ENCODE measurements around the gene ARMC2. TPM values are rescaled to one million over a fixed set of nuclear protein-coding genes. Genes with fewer than 3 reads are reported as not detected.
A peak's percentile ranks its signal among the peaks of the same experiment; 100 is the strongest.

The ARMC2 gene
- total and polyA plus RNA-seq, 2 of the 8 experiments (the other 6 are each of a cell fraction or from before 2014, with no cell fraction given): 1.6 to 4.4 TPM

- H4K20me1 ChIP-seq (replicated peaks in 1 of 2; ENCODE audit: control insufficient read depth in 1 of 2, insufficient read depth in 2 of 2, low read length in 2 of 2): no peaks in the 10 kb centered on the region
- no peaks in the 10 kb centered on the region for H3K79me1 ChIP-seq (ENCODE audit: low read depth, low read length)
- H3K4me3 ChIP-seq (ENCODE audit: extremely low read depth in 1 of 4, insufficient read depth in 2 of 4, low read depth in 3 of 4, low read length in 4 of 4): no peak overlapping the region
- H3K23ac ChIP-seq (ENCODE audit: insufficient read length): no peak overlapping the region
- H4K8ac ChIP-seq (ENCODE audit: extremely low read depth, insufficient read depth, low read length): no peak overlapping the region; the same call in 1 of the 2 replicates
- H3K14ac ChIP-seq (ENCODE audit: insufficient read length): no peak overlapping the region
- no peaks in the 10 kb centered on the region for H3K4me1 ChIP-seq (replicated peaks in 1 of 4; ENCODE audit: control insufficient read depth in 3 of 4, insufficient read depth in 4 of 4, low read length in 3 of 4)
- H3K4me2 ChIP-seq (ENCODE audit: insufficient read depth in 1 of 2, low read depth in 2 of 2, low read length in 2 of 2): no peak overlapping the region
- H2BK12ac ChIP-seq (ENCODE audit: low read depth, low read length): no peak overlapping the region
- no peak for TF ChIP-seq TAF1 (IDR thresholded peaks at IDR 0.05; ENCODE audit: low read depth, low read length)
- TF ChIP-seq PHF8 (conservative IDR thresholded peaks at IDR 0.05; ENCODE audit: low read depth, low read length): no peak
- no peak for TF ChIP-seq FOSL1 (IDR thresholded peaks at IDR 0.05; ENCODE audit: insufficient read depth, low read depth, low read length)
- no peak for TF ChIP-seq EZH2 (IDR thresholded peaks at IDR 0.05; ENCODE audit: low read depth, low read length, severe bottlenecking)
- no peak for TF ChIP-seq CTBP2 (IDR thresholded peaks at IDR 0.05; ENCODE audit: borderline replicate concordance, insufficient read depth, insufficient read length, low read length)
- no peak for TF ChIP-seq SIX5 (IDR thresholded peaks at IDR 0.05; ENCODE audit: low read depth, low read length)
- TF ChIP-seq SP2 (IDR thresholded peaks at IDR 0.05; ENCODE audit: low read length): no peak
- no peak for TF ChIP-seq CHD2 (IDR thresholded peaks at IDR 0.05; ENCODE audit: low read length)
- TF ChIP-seq ZNF274 (IDR thresholded peaks at IDR 0.05; ENCODE audit: borderline replicate concordance, extremely low read depth, low read length): no peak
- TF ChIP-seq HDAC6 (IDR thresholded peaks at IDR 0.05; ENCODE audit: low read depth, low read length): no peak
- no peak for TF ChIP-seq CHD1 (IDR thresholded peaks at IDR 0.05; ENCODE audit: low read depth, low read length)
- no peak for TF ChIP-seq EP300 (IDR thresholded peaks at IDR 0.05; ENCODE audit: borderline replicate concordance in 1 of 2, low read depth in 2 of 2, low read length in 2 of 2)
- TF ChIP-seq SAP30 (IDR thresholded peaks at IDR 0.05; ENCODE audit: insufficient read depth, insufficient replicate concordance, low read length): no peak
- no peak overlapping the region for H4K5ac ChIP-seq (ENCODE audit: insufficient read length, low read depth, low read length)
- no peak overlapping the region for H3K27ac ChIP-seq (ENCODE audit: low read depth, low read length)
- H3K27me3 ChIP-seq (replicated peaks in 1 of 4; ENCODE audit: control insufficient read depth in 3 of 4, extremely low read depth in 1 of 4, insufficient read depth in 3 of 4, low read length in 3 of 4): no peaks in the 10 kb centered on the region
- H2AK5ac ChIP-seq (ENCODE audit: low read depth, low read length): no peak overlapping the region
- H2BK15ac ChIP-seq (ENCODE audit: low read length): peak overlapping the region; percentile 31; the same call in 1 of the 2 replicates
- H3K56ac ChIP-seq (replicated peaks; ENCODE audit: insufficient read length, low read depth, low read length): no peak overlapping the region
- no peaks in the 10 kb centered on the region for H3K23me2 ChIP-seq (ENCODE audit: low read depth, low read length)
- H3K79me2 ChIP-seq (ENCODE audit: control insufficient read depth in 1 of 2, insufficient read depth in 2 of 2, low read length in 2 of 2): no peaks in the 10 kb centered on the region
- no peaks in the 10 kb centered on the region for H3K9me3 ChIP-seq (ENCODE audit: insufficient read depth in 2 of 2, low read depth in 1 of 2, low read length in 1 of 2)
- H2AFZ ChIP-seq (ENCODE audit: low read length): no peak overlapping the region
- H2BK5ac ChIP-seq (ENCODE audit: low read depth, low read length): no peak overlapping the region
- no peak for FAIRE-seq
- ChIA-PET POLR2A (ENCODE audit: partially characterized antibody) (no interaction called here), CTCF (ENCODE audit: partially characterized antibody) (interaction anchor here (1.0 to 2.2 kb wide), 5 partner anchors 8 to 104 kb away, joined by 3 to 12 read pairs (median 4); no protein-coding TSS in a partner anchor)
- H2BK120ac ChIP-seq (replicated peaks; ENCODE audit: low read depth, low read length): no peak overlapping the region
- DNase-seq (ENCODE audit: low read depth in 1 of 2, low spot score in 2 of 2): no peak
- H2BK20ac ChIP-seq (ENCODE audit: low read length): no peak overlapping the region
- no peak overlapping the region for H4K91ac ChIP-seq (replicated peaks; ENCODE audit: insufficient read length, low read length)
- 85% methylated on average over 10 of the region's 10 CpGs; no CpG with 5 or more reads in 1 of the 2 experiments for WGBS, 2 experiments (ENCODE audit: extremely low coverage in 1 of 2, insufficient coverage in 1 of 2, insufficient read length in 1 of 2, insufficient replicate concordance in 2 of 2, low coverage in 1 of 2, low lambda C conversion rate in 2 of 2, missing lambda C conversion rate in 1 of 2)
- no peak overlapping the region for H3K4ac ChIP-seq (replicated peaks; ENCODE audit: insufficient read length, low read depth, low read length)
- H3K18ac ChIP-seq (ENCODE audit: extremely low read depth, low read length): no peak overlapping the region
- H3K9ac ChIP-seq (replicated peaks in 1 of 4; ENCODE audit: extremely low read depth in 1 of 4, low read depth in 3 of 4, low read length in 3 of 4): no peak overlapping the region
- H3K36me3 ChIP-seq (ENCODE audit: control insufficient read depth in 2 of 4, insufficient read depth in 4 of 4, low read length in 3 of 4): no peaks in the 10 kb centered on the region
Measured at GRCh38 chr6:108959972-108960582, 111.9 kb downstream of the ARMC2 start.

Data from H1 (cell line).